PC-9 (cell line): ENCODE measurements around the gene LAMA2. TPM values are rescaled to one million over a fixed set of nuclear protein-coding genes. Genes with fewer than 3 reads are reported as not detected.

Source experiments
- BruUV-seq: library from RNA; stranded (reverse); fragments of 400-500 nt; replicated peaks from 2 replicates; lab custom pipeline; 2021; lab: Mats Ljungman, UMichigan
- CTCF ChIA-PET: fragments of 300-600 bp; sonication (Branson Sonifier 250); formaldehyde crosslinking; loops from one replicate; lab custom pipeline; 2022; ENCODE audit warnings: antibody characterized with exemption; lab: Charles Lee
- POLR2A ChIA-PET: fragments of 300-600 bp; sonication (Branson Sonifier 250); formaldehyde crosslinking; loops from one replicate; lab custom pipeline; 2022; ENCODE audit warnings: antibody characterized with exemption; ENCODE audit not compliant: unreplicated experiment; lab: Charles Lee
- DNase-seq, 2 experiments: peaks; one replicate each; pipeline versions ENCODE4 v3.0.0 to v3.0.0-alpha.2; 2015 to 2022; ENCODE audit warnings: mixed read lengths in 1 of 2
- H2AFZ ChIP-seq: fragments of 200-600 bp; sonication (generic); 2 replicates; pipeline ENCODE4 v1.8.1; 2017; ENCODE audit warnings: antibody characterized with exemption
- H3F3A ChIP-seq: fragments of 200-600 bp; sonication (generic); 2 replicates; pipeline ENCODE4 v1.8.1; 2017; ENCODE audit warnings: antibody characterized with exemption, mild to moderate bottlenecking, low read depth; ENCODE audit not compliant: insufficient read depth
- H3K27ac ChIP-seq: fragments of 200-600 bp; sonication (generic); 2 replicates; pipeline ENCODE4 v1.6.1; 2016; ENCODE audit warnings: mixed run types
- H3K27me3 ChIP-seq: fragments of 200-600 bp; sonication (generic); 2 replicates; pipeline ENCODE4 v1.6.1; 2016; ENCODE audit warnings: low read depth, mixed run types; ENCODE audit not compliant: insufficient read depth
- H3K36me3 ChIP-seq: fragments of 200-600 bp; sonication (generic); 2 replicates; pipeline ENCODE4 v1.6.1; 2016; ENCODE audit warnings: low read depth, mixed run types
- H3K4me1 ChIP-seq: fragments of 200-600 bp; sonication (generic); replicated peaks from 2 replicates; pipeline ENCODE4 v1.6.1; 2016; ENCODE audit warnings: mixed run types; ENCODE audit not compliant: insufficient read depth
- H3K4me2 ChIP-seq: fragments of 200-600 bp; sonication (generic); 2 replicates; pipeline ENCODE4 v1.6.1; 2017; ENCODE audit warnings: mixed run types
- H3K4me3 ChIP-seq: fragments of 200-600 bp; sonication (generic); 2 replicates; pipeline ENCODE4 v1.6.1; 2016; ENCODE audit warnings: mixed run types
- H3K79me2 ChIP-seq: fragments of 200-600 bp; sonication (generic); 2 replicates; pipeline ENCODE4 v1.6.1; 2017; ENCODE audit warnings: low read depth, mixed run types
- H3K9me2 ChIP-seq: fragments of 200-600 bp; sonication (generic); 2 replicates; pipeline ENCODE4 v1.8.1; 2017; ENCODE audit warnings: mild to moderate bottlenecking; ENCODE audit not compliant: insufficient read depth
- H3K9me3 ChIP-seq: fragments of 200-600 bp; sonication (generic); 2 replicates; pipeline ENCODE4 v1.8.1; 2016; ENCODE audit warnings: low read depth; ENCODE audit not compliant: insufficient read depth
- H4K20me1 ChIP-seq: fragments of 200-600 bp; sonication (generic); 2 replicates; pipeline ENCODE4 v1.8.1; 2017; ENCODE audit not compliant: insufficient read depth
- CTCF ChIP-seq: fragments of 200-600 bp; sonication (generic); conservative IDR thresholded peaks from 2 replicates; pipeline ENCODE4 v1.6.1; 2017; ENCODE audit warnings: mixed run types, antibody characterized with exemption, mild to moderate bottlenecking, moderate library complexity
- EZH2 ChIP-seq: fragments of 200-600 bp; sonication (generic); IDR thresholded peaks from 2 replicates; pipeline ENCODE4 v1.8.0; 2017; ENCODE audit warnings: antibody characterized with exemption, low read depth
- intact Hi-C: fragments of 100-400 bp; cut with micrococcal nuclease; formaldehyde crosslinking; loops from one replicate; pipeline ENCODE4 v1.10.0; 2022; ENCODE audit not compliant: unreplicated experiment
- total RNA-seq: library from RNA; stranded (reverse); gene quantifications from 2 replicates; pipeline ENCODE4 v1.2.3, GENCODE V29; 2021

Gene LAMA2
- total RNA-seq, 1 experiment from 2014 or later = 2.8 TPM

DNA sequence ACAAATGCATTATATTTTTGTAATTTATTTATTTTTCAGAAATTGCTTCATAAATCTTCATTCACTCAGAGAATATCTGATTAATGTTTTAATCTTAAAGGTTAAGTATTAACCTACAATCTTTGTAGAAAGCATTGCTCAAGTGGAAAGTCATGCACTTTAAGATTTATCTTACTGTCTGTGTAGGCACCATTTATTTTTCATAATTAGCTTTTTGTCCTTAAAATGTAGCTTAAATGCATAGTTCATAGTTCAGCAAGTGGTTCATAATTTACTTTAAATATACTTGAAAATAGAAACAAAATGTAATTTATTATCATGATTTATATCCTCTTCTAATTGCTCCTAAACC, 397.3 kb downstream of the LAMA2 start:
- CTCF ChIA-PET = no interaction called here
- H3K27ac ChIP-seq = no peak overlapping the region
- no peaks in the 10 kb centered on the region for H3F3A ChIP-seq
- H3K9me3 ChIP-seq = no peaks in the 10 kb centered on the region
- H2AFZ ChIP-seq = no peak overlapping the region
- H3K79me2 ChIP-seq = no peaks in the 10 kb centered on the region
- no peak overlapping the region for H3K4me2 ChIP-seq
- H3K36me3 ChIP-seq = no peaks in the 10 kb centered on the region
- no peaks in the 10 kb centered on the region for H3K9me2 ChIP-seq
- no peak overlapping the region for H3K4me3 ChIP-seq
- POLR2A ChIA-PET = no interaction called here
- no peaks in the 10 kb centered on the region for H3K27me3 ChIP-seq
- H4K20me1 ChIP-seq = no peaks in the 10 kb centered on the region
- BruUV-seq = no TSS peak
- no peaks in the 10 kb centered on the region for H3K4me1 ChIP-seq
- DNase-seq = no peak
- intact Hi-C loops = no loop called here
- TF ChIP-seq EZH2 (no peak), CTCF (no peak)

- H3K4me2 ChIP-seq = no peak overlapping the region
- ChIA-PET POLR2A (no interaction called here), CTCF (no interaction called here)
- no peaks in the 10 kb centered on the region for H3K9me3 ChIP-seq
- no peaks in the 10 kb centered on the region for H3K4me1 ChIP-seq
- no peak overlapping the region for H3K4me3 ChIP-seq
- H3K79me2 ChIP-seq = no peaks in the 10 kb centered on the region
- intact Hi-C loops = no loop called here
- H3K36me3 ChIP-seq = no peaks in the 10 kb centered on the region
- H2AFZ ChIP-seq = no peak overlapping the region
- no peaks in the 10 kb centered on the region for H3F3A ChIP-seq
- no peaks in the 10 kb centered on the region for H3K9me2 ChIP-seq
- no peak overlapping the region for H3K27ac ChIP-seq
- no TSS peak for BruUV-seq
- no peak for DNase-seq
- no peaks in the 10 kb centered on the region for H3K27me3 ChIP-seq
- TF ChIP-seq EZH2 = no peak
- TF ChIP-seq CTCF = no peak
- H4K20me1 ChIP-seq = no peaks in the 10 kb centered on the region
Observed at GRCh38 chr6:129280749-129281148, 397.8 kb downstream of the LAMA2 start.

GRCh38 chr6:129281168-129281796, 398.3 kb downstream of the LAMA2 start:
- CTCF ChIA-PET = no interaction called here
- H3K36me3 ChIP-seq = no peaks in the 10 kb centered on the region
- no peaks in the 10 kb centered on the region for H3F3A ChIP-seq
- no peaks in the 10 kb centered on the region for H3K79me2 ChIP-seq
- POLR2A ChIA-PET = no interaction called here
- H4K20me1 ChIP-seq = no peaks in the 10 kb centered on the region
- intact Hi-C loops = no loop called here
- H3K27me3 ChIP-seq = no peaks in the 10 kb centered on the region
- H3K9me3 ChIP-seq = no peaks in the 10 kb centered on the region
- no peak overlapping the region for H2AFZ ChIP-seq
- H3K4me1 ChIP-seq = no peaks in the 10 kb centered on the region
- no peak overlapping the region for H3K4me3 ChIP-seq
- H3K4me2 ChIP-seq = no peak overlapping the region
- DNase-seq = no peak
- TF ChIP-seq CTCF = no peak
- TF ChIP-seq EZH2 = no peak
- BruUV-seq = no TSS peak
- no peak overlapping the region for H3K27ac ChIP-seq
- no peaks in the 10 kb centered on the region for H3K9me2 ChIP-seq
